NCI-H128 (cell line): ENCODE results near the gene HDAC2.
A peak's percentile ranks its signal among the peaks of the same experiment; 100 is the strongest.
"Not testable (repeated sequence)": the region's sequence is repeated elsewhere in the genome, so short reads cannot be mapped to it uniquely, and the experiment has no call there.

Experiments used
- DNase-seq: peaks from one replicate; lab custom pipeline; 2025; ENCODE audit not compliant: unreplicated experiment; lab: John Stamatoyannopoulos, UW

Gene HDAC2

DNA sequence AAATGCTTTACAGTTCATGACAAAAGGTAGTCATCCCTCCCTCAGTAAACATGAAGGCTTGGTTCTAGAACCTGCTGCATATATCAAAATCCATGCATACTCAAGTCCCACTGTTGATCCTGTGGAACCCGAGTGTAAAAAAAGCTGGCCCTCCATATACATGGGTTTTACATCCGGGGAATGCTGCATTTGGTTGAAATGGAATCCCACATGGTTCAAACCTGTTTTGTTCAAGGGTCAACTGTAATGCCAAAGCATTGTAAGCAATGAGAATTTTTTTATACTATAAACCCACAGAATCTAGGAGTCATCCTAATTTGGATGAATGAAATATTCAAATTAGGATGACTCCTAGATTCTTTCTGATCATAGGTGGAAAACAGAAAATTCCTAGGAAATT is 5.9 kb upstream of the HDAC2 start:
- DNase-seq, result no peak

DNA sequence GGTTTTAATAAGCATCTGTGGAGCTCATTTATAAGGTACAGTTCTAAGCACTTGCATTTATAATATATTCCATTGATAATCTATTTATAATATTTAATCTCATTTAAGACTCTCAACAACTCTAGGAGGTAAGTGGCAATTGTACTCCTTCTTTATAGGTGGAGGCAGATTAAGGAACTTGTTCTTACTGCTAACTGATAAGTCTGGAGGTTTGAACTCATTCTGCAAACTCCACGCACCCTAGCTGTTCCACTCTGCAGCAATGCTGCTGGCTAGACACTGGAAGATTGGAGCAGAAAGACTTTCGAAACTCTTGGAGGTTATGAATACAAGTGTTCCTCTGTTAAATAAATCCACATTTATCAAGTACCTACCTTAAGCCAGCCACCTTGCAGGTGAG is 793 bp upstream of the HDAC2 start:
- no peak for DNase-seq

GRCh38 chr6:113969888-113970804 is 802 bp downstream of the HDAC2 start:
- DNase-seq, result no peak

GRCh38 chr6:113968472-113968871 is 2.5 kb downstream of the HDAC2 start:
- DNase-seq, result no peak

GRCh38 chr6:113967777-113968176 is 3.2 kb downstream of the HDAC2 start:
- DNase-seq, result no peak

DNA sequence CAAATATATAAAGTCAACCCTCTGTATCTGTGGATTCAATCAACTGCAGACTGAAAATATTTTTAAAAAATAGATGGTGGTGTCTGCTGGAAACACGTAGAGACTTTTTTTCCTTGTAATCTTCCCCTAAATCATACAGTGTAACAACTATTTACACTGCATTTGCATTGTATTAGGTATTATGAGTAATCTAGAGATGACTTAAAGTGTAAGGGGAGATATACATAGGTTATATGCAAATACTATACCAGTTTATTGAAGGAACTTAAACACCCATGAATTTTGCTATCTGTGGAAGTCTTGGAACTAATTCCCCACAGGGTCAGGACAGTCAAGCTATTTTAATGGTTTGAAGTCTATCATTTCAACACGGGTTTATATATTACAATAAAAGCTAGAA is 10.2 kb downstream of the HDAC2 start:
- no peak for DNase-seq

DNA sequence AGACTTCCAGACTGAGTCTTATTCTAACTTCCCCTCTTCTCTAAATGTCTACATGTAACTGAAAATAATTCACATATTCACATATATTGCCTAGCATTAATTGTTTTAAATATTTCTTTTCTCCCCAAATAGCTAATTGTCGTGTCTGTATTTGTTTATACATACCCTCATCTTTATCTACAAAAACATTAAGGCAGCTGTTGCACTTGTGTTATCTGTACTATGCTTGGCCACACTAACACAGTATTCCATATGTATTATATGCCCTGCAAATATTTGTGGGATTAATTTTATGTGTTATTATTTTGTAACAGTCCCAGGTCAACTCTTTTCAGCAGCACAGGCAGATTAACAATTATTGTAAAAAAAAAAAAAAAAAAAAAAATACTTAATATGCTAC is 11.7 kb downstream of the HDAC2 start:
- no peak for DNase-seq

DNA sequence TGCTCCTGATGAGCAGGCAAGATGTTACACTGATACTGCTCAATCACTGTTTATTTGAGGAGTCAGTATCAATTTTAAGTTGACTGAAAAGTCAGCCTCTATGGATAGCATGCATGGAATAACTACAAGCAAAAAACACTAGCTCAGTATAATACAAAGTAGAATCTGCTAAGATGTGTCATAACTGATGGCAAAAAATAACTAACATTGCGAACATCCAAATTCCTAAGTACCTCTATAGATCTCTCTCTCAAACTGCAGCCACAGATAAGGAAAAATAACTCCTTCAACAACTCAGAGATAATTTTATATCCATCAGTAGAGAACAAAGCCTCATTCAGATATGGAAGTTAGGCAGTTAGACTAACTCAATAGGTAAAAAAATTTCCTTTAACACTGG is 16.3 kb downstream of the HDAC2 start:
- no peak for DNase-seq

DNA sequence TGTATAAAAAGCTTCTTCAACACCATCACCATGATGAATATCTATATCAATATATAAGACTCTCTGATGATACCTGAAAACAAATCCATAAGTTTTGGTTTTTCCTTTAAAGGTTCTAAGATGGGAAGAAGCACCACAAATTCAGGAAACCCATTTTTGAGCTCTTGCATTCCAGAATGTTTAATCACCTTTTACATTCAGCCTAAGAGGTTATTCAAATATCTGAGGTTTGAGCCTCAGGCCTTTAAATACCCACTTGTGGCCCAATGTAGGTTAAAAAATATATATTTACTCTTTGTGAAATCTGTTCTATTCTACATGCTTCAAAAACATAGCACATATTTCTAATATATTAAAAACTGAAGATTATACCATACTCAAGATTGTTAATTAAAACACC is 17.6 kb downstream of the HDAC2 start:
- no peak for DNase-seq

GRCh38 chr6:113949499-113949898 is 21.4 kb downstream of the HDAC2 start:
- DNase-seq, result no peak

- DNase-seq, result no peak
These were observed 26.2 kb downstream of the HDAC2 start for GRCh38 chr6:113944701-113945100.

DNA sequence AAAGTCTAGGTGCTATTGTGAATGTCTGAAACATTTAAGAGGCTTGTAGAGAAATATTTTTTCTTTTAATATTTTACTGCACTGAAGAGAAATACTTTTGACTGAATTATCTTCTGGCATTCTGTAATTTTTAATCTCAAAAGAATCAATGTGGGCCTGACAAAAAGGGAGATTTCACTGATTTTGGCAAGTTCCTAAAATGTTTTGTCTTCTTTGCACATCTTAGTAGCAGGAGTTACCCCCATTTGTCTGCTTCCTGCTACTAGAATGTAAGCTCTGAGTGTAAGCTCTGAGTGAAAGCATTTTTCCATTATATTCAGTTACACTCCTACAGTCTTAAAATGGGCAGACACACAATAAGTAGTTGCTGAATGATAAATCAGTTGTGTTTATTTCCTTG is 31.1 kb downstream of the HDAC2 start:
- DNase-seq, result no peak

DNA sequence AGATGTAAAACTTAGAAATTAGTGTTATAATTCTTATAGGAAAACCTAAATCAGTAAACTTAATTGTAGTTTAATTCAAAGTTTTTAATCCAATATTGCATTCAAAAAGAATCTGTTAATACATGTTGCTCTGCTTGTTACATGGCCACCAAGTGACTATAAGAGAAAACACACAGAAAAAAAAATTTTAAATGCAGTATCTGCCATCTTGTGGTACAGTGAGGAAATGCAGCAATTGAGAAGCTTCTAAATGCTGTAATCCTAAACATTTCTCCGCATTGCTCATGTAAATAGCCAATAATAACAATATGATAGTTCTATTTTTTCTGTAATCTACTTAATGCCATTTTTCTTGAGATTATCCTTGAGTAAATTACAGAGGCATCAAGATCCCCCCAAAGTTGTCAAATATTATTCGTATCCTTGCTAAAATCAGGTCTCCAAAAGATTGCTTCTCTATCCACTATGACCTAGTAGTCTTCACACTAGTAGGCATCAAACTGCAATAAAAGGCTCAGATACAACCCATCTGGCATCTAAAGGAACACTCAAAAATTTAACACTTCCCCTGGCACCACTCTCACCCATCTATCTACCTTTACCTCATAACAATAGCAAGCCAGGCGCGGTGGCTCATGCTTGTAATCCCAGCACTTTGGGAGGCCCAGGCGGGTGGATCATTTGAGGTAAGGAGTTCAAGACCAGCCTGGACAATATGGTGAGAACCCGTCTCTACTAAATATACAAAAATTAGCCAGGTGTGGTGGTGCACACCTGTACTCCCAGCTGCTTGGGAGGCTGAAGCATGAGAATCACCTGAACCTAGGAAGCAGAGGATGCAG is 34.6 kb downstream of the HDAC2 start:
- peak; percentile 30 for DNase-seq

DNA sequence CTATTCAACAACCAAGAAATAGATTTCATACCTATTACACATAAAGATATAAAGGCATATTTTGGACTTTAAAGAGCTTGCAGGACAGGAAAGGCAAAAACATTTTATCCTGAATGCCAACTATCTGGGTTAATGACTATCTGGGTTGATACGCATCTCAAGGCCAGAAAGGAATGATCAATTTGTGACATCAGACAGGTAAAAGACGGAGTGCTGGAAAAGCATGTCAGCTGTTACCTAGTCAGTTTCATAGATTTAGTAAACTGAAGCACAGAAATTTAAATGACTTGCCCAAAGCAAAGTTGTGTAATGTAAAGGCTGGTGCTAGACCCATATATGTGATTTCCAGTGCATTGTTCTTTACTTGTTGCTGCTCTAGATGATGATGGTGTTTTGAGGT is 36.8 kb downstream of the HDAC2 start:
- no peak for DNase-seq

- DNase-seq, result not testable (repeated sequence)
These were observed 39.0 kb downstream of the HDAC2 start for GRCh38 chr6:113931907-113932306.

DNA sequence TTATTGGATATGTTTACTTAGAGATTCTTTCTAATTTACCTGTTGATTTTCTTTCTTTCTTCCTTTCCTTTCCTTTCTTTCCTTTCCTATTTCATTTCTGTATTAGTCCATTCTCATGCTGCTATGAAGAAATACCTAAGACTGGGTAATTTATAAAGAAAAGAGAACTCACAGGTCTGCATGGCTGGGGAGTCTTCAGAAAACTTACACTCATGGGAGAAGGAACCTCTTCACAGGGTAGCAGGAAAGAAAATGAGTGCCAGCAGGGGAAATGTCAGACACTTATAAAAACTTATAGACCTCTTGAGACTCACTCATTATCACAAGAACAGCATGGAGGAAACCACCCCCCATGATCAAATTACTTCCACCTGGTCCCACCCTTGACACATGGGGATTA is 40.8 kb downstream of the HDAC2 start:
- no peak for DNase-seq

- no peak for DNase-seq
These were observed 43.9 kb downstream of the HDAC2 start for GRCh38 chr6:113927001-113927400.

DNA sequence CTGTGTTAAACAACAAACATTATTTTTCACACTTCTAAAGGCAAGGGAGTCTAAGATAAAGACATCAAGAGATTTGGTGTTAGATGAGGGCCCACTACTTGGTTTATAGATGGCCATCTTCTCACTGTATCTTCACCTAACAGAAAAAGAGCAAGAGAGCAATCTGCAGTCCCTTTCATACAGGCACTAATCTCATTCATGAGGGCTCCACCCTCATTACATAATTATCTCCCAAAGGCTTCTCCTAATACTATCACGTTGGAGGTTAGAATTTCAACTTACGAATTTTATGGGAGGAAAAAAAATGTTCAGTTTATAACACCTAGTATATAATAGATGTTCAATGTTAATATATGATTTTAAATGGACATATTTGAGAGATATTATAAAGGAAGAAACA is 45.6 kb downstream of the HDAC2 start:
- no peak for DNase-seq

GRCh38 chr6:113924312-113924723 is 46.6 kb downstream of the HDAC2 start:
- DNase-seq, result no peak

- DNase-seq, result no peak
These were observed 47.4 kb downstream of the HDAC2 start for GRCh38 chr6:113923526-113923925.

DNA sequence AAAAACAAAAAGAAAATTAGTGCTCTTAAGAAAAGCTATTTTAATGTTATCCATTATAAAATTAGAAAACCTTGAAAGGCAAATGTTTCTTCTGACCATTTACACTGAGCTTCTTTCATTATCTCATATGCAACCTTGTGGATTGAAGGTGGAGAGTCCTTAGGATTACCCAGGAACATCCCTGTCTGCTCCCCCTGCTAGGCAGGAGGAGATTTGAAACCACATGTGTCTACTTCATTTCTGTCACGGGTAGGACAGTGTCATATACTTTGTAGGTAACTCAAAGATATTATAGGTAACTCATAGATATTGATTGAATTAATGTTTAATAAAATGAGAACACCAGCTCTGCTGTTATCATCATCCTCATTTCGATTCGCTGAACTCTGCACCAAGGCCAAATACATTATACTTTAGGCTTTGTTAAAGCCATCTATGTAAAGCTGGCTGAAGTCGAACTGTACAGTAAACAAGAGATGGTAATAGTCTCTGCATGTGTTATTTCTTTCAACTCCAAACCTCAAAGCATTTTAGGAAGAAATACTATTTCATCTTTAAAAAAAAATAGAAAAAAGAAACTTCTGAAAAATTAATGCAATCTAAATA is 49.5 kb downstream of the HDAC2 start:
- no peak for DNase-seq
